GM12864 (cell line): ENCODE measurements around the gene MFNG.

Experiments used
- DNase-seq: peaks from one replicate; pipeline ENCODE4 v3.0.0-alpha.2; 2011; ENCODE audit warnings: low read depth
- H3K4me3 ChIP-seq: 2 replicates; pipeline ENCODE4 v1.5.1; 2011; ENCODE audit warnings: mild to moderate bottlenecking, low read depth, low read length, control low read depth
- TF ChIP-seq, protein P1 (sequence below): IDR thresholded peaks from 2 replicates; pipeline ENCODE4 v1.5.1; 2011; ENCODE audit warnings: low read depth, mild to moderate bottlenecking, moderate library complexity, low read length, control low read depth, inconsistent platforms; ENCODE audit errors: missing control alignments

The MFNG gene

DNA sequence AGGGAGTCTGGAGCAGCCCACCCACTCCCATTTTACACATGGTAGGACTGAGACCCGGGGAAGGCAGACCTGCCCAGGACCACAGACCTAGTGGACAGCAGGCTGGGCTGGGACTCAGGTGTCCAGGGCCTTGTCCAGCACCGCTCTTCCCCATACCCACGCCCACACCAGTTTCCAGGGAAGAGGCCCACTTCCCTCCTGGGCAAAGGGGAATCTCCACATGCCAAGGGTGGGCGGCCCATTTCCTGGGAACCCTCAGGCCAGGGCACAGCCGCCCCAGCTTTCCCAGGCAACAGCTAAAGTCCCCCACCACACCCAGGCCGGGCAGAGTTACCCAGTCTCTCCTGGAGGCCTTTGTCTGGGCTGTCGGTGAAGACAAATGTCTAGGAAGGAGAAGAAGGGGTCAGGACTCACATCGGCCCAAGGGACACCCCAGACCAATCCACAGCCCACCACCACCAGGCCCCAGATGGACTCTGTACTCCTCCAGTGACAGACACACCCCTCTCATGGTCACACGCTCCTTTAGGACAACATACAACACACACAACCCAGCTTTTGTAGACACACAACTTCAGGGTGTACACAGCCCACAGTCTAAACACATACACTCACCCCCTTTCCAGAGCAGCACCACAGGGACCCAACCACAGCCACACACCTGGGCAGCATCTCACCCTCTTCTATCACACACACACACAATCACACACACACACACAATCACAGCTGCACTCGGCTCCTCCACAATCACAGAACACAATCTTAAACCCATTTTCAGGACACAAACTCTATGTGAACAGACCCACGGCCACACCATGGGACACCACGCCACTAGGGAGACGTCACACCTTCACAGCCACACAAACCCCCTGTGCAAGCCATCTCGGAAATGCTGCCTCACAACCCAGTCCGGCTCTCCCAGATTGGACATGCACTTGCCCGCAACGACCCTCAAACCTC is 5.5 kb downstream of the MFNG start:
- TF ChIP-seq, protein P1, sequence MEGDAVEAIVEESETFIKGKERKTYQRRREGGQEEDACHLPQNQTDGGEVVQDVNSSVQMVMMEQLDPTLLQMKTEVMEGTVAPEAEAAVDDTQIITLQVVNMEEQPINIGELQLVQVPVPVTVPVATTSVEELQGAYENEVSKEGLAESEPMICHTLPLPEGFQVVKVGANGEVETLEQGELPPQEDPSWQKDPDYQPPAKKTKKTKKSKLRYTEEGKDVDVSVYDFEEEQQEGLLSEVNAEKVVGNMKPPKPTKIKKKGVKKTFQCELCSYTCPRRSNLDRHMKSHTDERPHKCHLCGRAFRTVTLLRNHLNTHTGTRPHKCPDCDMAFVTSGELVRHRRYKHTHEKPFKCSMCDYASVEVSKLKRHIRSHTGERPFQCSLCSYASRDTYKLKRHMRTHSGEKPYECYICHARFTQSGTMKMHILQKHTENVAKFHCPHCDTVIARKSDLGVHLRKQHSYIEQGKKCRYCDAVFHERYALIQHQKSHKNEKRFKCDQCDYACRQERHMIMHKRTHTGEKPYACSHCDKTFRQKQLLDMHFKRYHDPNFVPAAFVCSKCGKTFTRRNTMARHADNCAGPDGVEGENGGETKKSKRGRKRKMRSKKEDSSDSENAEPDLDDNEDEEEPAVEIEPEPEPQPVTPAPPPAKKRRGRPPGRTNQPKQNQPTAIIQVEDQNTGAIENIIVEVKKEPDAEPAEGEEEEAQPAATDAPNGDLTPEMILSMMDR, result no peak
- H3K4me3 ChIP-seq, result no peak overlapping the region
- no peak for DNase-seq

DNA sequence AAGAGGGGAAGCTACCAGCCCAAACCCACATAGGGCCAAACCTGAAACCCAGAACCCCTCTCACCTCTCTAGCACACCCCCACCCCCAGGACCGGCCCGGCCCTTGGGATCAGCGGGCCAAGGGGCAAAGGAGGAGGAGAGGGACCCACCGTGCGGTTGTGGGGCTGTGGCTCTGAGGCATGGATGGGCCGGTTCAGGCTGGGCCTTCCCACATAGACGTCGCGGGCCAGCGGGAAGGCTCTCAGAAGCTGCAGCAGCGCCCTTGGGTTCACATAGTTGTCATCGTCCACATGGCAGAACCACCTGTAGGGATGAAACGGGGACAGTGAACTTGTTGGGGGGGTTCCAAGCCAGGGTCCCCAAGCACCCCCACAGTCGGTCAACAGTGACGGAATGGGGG is 7.0 kb downstream of the MFNG start:
- TF ChIP-seq, protein P1, result no peak
- H3K4me3 ChIP-seq, result no peak overlapping the region
- DNase-seq, result no peak

DNA sequence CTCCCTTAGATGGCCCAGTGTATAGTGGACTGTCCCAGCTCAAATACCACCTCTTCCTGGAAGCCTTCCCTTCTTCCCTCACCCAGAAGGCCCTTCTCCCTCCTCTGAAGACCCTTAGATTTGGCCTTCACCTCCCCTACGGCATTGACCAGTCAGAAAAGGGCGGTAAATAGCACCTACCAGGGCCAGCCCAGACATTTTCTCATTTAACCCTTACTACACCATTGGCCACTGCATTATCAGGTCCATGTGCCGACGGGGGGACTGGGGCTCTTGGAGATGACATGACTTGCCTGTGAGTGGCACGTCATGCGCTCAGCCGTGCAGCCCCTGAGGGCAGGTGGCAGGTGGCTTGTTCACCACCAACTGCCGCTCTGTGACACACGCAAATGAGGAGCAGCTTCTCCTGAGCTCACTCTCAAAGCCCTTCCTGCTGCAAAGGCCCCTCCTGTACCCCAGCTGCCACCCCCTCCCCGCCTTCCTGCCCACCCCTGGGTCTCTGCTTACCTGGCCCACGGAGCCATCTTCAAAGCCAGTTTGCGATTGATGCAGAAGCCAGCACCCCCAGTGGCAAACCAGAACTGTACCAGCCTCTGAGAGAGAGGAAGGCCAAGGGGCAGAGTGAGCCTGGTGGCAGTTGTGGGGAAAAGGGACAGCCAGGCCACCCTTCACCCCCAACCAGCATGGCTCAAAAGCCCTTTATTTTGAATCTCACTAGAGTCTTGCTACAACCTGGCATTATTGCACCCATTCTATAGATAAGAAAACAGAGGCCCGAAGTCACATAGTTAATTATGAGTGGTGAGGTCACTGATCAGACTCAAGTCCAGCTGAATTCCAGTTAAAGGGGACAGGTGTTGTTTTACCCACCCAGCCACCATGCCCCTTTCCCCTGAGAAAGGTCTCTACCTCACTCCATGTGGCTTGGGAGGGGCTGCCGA is 9.5 kb downstream of the MFNG start:
- no peak for DNase-seq
- TF ChIP-seq, protein P1, result no peak
- H3K4me3 ChIP-seq, result no peak overlapping the region

- no peak for DNase-seq
- TF ChIP-seq, protein P1, result no peak
- H3K4me3 ChIP-seq, result no peak overlapping the region
These were observed 11.6 kb downstream of the MFNG start for GRCh38 chr22:37474447-37475090.

- no peak for DNase-seq
- TF ChIP-seq, protein P1, result no peak
- H3K4me3 ChIP-seq, result no peak overlapping the region
These were observed 12.7 kb downstream of the MFNG start for GRCh38 chr22:37473437-37473946.

- no peak for DNase-seq
- H3K4me3 ChIP-seq, result no peak overlapping the region
- TF ChIP-seq, protein P1, result peak; percentile 68
These were observed 13.7 kb downstream of the MFNG start for GRCh38 chr22:37472418-37473006.
